ENCODE data around the gene DCAF4L1. TPM values are rescaled to one million over a fixed set of nuclear protein-coding genes. Genes with fewer than 3 reads are reported as not detected.

The DCAF4L1 gene
- total and polyA plus RNA-seq, 8 donors = 0.05 TPM; not detected in 7

DNA sequence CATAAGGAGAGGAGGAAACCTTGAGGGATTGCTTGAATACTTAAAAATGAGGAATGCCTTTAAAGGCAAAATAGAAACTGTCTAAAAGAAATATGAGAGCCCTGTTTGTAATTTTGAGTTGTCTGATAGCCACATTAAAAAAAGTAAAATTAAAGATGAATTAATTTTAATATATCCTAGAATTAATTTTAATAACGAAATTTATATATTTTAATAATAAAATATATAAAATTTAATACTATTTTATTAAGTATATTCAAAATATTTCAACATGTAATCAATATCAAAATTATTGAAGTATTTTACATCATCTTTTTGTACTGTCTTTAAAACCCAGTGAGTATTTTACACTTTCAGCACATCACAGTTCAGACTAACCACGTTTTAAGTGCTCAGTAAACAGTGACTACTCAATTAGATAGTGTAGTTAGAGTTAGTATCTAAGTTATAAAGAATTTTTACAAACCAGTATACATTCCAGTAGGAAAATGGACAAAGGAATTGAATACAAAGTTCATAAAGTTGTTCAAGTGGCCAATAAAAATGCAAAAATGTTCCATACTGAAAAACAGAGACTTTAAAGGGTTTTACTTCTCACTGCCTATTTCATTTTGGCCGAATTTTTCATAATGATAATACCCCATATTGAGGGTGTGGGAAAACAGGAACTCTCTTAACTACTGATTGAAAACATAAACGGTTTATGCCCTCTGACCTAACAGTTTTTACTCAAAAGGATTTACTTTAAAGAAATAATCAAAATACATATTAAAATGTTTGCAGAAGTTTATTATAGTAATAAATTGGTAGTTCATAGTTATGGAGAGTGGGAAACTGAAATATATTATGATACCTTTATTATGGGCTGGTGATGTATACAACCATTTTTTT, 11.7 kb downstream of the DCAF4L1 start:
- Histone ChIP-seq H3K36me3 (no peaks in the 10 kb centered on the region), H3K27ac (no peak overlapping the region), H3K27me3 (no peaks in the 10 kb centered on the region), H3K4me1 (peaks cover 9 to 36% (median 22%) of the 10 kb centered on the region in 4 donors), H3K4me3 (no peak overlapping the region), H3K9me3 (no peaks in the 10 kb centered on the region)
- WGBS, 5 donors = 76 to 86% (median 81%) methylated on average over 4 of the region's 4 CpGs
- intact Hi-C loops (cut with DNase I; ENCODE audit: low total_unique reads) = no loop called here
- DNase-seq = no peak
- TF ChIP-seq POLR2AphosphoS5 (IDR thresholded peaks at IDR 0.05) (no peak), POLR2A (IDR thresholded peaks at IDR 0.05) (no peak), EP300 (IDR thresholded peaks at IDR 0.05) (no peak)
- TF ChIP-seq, protein P1, sequence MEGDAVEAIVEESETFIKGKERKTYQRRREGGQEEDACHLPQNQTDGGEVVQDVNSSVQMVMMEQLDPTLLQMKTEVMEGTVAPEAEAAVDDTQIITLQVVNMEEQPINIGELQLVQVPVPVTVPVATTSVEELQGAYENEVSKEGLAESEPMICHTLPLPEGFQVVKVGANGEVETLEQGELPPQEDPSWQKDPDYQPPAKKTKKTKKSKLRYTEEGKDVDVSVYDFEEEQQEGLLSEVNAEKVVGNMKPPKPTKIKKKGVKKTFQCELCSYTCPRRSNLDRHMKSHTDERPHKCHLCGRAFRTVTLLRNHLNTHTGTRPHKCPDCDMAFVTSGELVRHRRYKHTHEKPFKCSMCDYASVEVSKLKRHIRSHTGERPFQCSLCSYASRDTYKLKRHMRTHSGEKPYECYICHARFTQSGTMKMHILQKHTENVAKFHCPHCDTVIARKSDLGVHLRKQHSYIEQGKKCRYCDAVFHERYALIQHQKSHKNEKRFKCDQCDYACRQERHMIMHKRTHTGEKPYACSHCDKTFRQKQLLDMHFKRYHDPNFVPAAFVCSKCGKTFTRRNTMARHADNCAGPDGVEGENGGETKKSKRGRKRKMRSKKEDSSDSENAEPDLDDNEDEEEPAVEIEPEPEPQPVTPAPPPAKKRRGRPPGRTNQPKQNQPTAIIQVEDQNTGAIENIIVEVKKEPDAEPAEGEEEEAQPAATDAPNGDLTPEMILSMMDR (IDR thresholded peaks at IDR 0.05) = no peak

DNA sequence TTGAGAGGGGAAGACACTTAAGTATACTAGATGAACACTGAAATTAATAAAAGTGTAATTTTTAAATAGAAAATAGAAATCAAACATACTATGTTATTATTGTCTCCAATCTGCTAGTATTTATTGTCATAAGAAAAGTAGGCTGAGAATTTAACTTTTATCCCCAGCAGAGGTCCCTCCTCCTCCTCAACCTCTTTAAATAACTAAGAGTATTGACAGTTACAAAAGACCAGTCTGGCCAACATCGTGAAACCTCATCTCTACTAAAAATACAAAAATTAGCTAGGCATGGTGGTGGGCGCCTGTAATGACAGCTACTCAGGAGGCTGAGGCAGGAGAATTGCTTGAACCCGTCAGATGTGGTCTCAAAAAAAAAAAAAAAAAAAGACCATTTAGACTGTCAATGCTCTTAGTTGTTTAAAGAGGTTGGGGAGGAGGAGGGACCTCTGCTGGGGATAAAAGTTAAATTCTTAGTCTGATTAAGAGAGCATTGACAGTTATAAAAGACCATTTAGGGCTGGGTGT, 13.0 kb downstream of the DCAF4L1 start:
- Histone ChIP-seq H3K4me3 (no peak overlapping the region), H3K4me1 (peaks cover 9 to 29% (median 20%) of the 10 kb centered on the region in 4 donors), H3K9me3 (no peaks in the 10 kb centered on the region), H3K27me3 (no peaks in the 10 kb centered on the region), H3K36me3 (peaks cover 0 to 4% (median 0%) of the 10 kb centered on the region in 4 donors), H3K27ac (no peak overlapping the region)
- no peak for DNase-seq
- TF ChIP-seq EP300 (IDR thresholded peaks at IDR 0.05) = no peak
- TF ChIP-seq POLR2AphosphoS5 (IDR thresholded peaks at IDR 0.05) = no peak
- no peak for TF ChIP-seq POLR2A (IDR thresholded peaks at IDR 0.05)
- TF ChIP-seq, protein P1 (IDR thresholded peaks at IDR 0.05) = no peak
- 89 to 97% (median 96%) methylated on average over 3 of the region's 3 CpGs for WGBS, 5 donors
- intact Hi-C loops (cut with DNase I; ENCODE audit: low total_unique reads) = no loop called here

GRCh38 chr4:41998019-41998418, 16.5 kb downstream of the DCAF4L1 start:
- no peaks in the 10 kb centered on the region for H3K9me3 ChIP-seq
- peaks cover 0 to 13% (median 9%) of the 10 kb centered on the region in 4 donors for H3K36me3 ChIP-seq
- no peak overlapping the region for H3K27ac ChIP-seq
- no peak overlapping the region for H3K4me3 ChIP-seq
- intact Hi-C loops (cut with DNase I; ENCODE audit: low total_unique reads) = no loop called here
- no peak for DNase-seq
- TF ChIP-seq POLR2A (IDR thresholded peaks at IDR 0.05) = no peak
- TF ChIP-seq, protein P1 (IDR thresholded peaks at IDR 0.05) = no peak
- no peak for TF ChIP-seq POLR2AphosphoS5 (IDR thresholded peaks at IDR 0.05)
- no peak for TF ChIP-seq EP300 (IDR thresholded peaks at IDR 0.05)
- no peaks in the 10 kb centered on the region for H3K27me3 ChIP-seq
- peaks cover 0 to 4% (median under 1%) of the 10 kb centered on the region in 4 donors for H3K4me1 ChIP-seq
- 86 to 90% (median 90%) methylated on average over 3 of the region's 3 CpGs for WGBS, 5 donors

DNA sequence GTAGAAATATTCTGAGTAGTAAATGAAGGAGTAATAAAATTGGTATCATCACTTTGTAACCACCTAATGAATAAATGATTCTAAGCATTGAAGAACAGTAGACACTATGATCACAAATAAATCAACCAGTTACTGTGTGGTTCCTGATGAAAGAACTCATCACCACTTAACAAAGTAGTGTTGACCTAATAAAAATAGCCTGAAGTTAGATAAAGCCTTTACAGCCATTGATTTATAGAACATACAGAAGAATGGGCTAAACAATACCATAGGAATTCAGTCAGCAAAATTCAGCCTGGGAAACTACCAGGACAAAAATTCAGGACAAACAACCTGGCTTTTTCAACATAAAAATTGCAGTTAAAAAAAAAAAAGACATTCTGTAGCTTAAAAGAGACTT, 17.8 kb downstream of the DCAF4L1 start:
- Histone ChIP-seq H3K27ac (no peak overlapping the region), H3K4me1 (no peaks in the 10 kb centered on the region), H3K4me3 (no peak overlapping the region), H3K27me3 (no peaks in the 10 kb centered on the region), H3K9me3 (no peaks in the 10 kb centered on the region), H3K36me3 (peaks cover 0 to 19% (median 11%) of the 10 kb centered on the region in 4 donors)
- intact Hi-C loops (cut with DNase I; ENCODE audit: low total_unique reads) = no loop called here
- TF ChIP-seq EP300 (IDR thresholded peaks at IDR 0.05) (no peak), POLR2AphosphoS5 (IDR thresholded peaks at IDR 0.05) (no peak), POLR2A (IDR thresholded peaks at IDR 0.05) (no peak)
- TF ChIP-seq, protein P1 (IDR thresholded peaks at IDR 0.05) = no peak
- DNase-seq = no peak

Measured in stomach (tissue), 9 donors.